Fibroblast of the aortic adventitia (primary cell): ENCODE measurements around the gene NUFIP2. TPM values are rescaled to one million over a fixed set of nuclear protein-coding genes. Genes with fewer than 3 reads are reported as not detected.
"Not testable (repeated sequence)": the region's sequence is repeated elsewhere in the genome, so short reads cannot be mapped to it uniquely, and the experiment has no call there.

Experiments used
- DNase-seq: peaks from one replicate; pipeline ENCODE4 v3.0.0-alpha.2; 2010; ENCODE audit warnings: low read depth
- H3K4me3 ChIP-seq: 2 replicates; pipeline ENCODE4 v1.5.1; 2011; ENCODE audit warnings: low read depth, mild to moderate bottlenecking, control low read depth, low read length, moderate library complexity
- total RNA-seq: library from RNA; depleted of rRNA; stranded (reverse); fragments of >200 nt; gene quantifications from 2 replicates; pipeline ENCODE4 v1.2.3, GENCODE V29; 2012; ENCODE audit warnings: low replicate concordance
- TF ChIP-seq, protein P1 (sequence below): IDR thresholded peaks from 2 replicates; pipeline ENCODE4 v1.5.1; 2011; ENCODE audit warnings: mild to moderate bottlenecking, low read length, control low read depth, inconsistent platforms; ENCODE audit not compliant: insufficient read depth

The NUFIP2 gene
- total RNA-seq, 1 donor: 59.7 TPM

DNA sequence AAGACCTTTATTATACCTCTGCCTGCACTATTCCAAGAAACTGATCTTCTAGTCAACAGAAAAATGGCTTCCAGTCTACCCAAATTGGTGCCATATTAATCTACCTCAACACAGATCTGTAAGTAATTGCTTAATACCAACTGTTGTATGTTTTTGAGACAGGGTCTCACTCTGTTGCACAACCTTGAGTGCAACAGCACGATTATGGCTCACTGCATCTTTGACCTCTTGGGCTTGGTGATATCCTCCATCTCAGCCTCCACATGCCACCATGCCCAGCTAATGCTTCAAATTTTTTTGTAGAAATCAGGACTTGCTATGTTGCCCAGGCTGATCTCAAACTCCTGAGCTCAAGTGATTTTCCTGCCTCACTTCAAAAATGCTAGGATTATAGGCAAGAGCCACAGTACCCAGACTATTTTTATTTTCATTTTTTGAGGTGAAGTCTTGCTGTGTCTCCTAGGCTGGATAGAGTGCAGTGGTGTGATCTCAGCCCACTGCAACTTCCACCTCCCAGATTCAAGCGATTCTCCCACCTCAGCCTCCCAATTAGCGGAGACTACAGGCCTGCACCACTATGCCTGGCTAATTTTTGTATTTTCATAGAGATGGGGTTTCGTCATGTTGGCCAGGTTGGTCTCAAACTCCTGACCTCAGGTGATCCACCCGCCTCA lies 14.4 kb downstream of the NUFIP2 start:
- no peak overlapping the region for H3K4me3 ChIP-seq
- DNase-seq: no peak
- TF ChIP-seq, protein P1, sequence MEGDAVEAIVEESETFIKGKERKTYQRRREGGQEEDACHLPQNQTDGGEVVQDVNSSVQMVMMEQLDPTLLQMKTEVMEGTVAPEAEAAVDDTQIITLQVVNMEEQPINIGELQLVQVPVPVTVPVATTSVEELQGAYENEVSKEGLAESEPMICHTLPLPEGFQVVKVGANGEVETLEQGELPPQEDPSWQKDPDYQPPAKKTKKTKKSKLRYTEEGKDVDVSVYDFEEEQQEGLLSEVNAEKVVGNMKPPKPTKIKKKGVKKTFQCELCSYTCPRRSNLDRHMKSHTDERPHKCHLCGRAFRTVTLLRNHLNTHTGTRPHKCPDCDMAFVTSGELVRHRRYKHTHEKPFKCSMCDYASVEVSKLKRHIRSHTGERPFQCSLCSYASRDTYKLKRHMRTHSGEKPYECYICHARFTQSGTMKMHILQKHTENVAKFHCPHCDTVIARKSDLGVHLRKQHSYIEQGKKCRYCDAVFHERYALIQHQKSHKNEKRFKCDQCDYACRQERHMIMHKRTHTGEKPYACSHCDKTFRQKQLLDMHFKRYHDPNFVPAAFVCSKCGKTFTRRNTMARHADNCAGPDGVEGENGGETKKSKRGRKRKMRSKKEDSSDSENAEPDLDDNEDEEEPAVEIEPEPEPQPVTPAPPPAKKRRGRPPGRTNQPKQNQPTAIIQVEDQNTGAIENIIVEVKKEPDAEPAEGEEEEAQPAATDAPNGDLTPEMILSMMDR: no peak

DNA sequence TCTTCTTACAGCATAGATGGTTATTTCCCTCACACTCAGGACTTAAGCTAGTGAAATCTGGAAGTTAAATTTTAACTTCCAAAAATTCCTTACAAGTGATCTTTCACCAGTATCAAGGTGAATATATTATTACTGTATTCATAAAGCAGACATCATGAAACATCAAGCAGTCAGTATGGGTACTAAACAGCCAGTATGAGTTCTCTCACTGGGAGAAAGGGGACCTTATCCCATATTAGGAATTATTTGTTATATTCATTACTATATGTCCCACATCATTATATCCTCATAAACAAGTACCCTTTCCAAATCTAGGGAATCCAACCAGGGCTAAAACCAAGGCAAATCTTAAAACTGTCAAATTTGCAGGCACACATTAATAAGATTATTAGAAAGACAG lies 15.3 kb downstream of the NUFIP2 start:
- no peak for DNase-seq
- TF ChIP-seq, protein P1: no peak
- no peak overlapping the region for H3K4me3 ChIP-seq

DNA sequence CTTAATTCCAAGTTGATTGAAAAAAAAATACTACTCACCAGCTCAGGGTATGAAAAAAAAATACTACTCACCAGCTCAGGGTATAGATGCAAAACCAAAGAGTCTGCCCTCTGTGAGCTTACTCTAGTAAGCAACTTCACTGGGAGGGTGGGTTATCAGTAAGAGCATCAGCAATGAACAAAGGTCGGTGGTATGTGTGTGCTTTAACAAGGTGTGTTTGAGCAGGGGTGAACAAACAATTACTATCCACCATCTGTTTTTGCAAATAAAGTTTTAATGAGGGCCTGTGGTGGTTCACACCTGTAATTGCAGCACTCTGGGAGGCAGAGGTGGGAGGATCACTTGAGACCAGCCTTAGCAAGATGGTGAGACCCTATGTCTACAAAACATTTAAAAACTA lies 20.0 kb downstream of the NUFIP2 start:
- no peak overlapping the region for H3K4me3 ChIP-seq
- no peak for DNase-seq
- TF ChIP-seq, protein P1: no peak

DNA sequence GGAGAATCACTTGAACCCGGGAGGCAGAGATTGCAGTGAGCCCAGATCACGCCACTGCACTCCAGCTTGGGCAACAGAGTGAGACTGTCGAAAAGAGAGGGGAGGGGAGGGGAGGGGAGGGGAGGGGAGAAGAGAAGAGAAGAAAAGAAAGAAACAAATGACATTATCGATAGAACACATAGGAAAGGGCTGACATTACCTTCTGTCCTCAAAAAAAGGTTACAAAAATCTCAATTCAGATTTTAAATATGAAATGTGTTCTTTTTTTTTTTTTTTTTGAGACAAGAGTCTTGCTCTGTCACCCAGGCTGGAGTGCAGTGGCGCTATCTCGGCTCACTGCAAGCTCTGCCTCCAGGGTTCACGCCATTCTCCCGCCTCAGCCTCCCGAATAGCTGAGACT lies 22.0 kb downstream of the NUFIP2 start:
- not testable (repeated sequence) for H3K4me3 ChIP-seq, DNase-seq

DNA sequence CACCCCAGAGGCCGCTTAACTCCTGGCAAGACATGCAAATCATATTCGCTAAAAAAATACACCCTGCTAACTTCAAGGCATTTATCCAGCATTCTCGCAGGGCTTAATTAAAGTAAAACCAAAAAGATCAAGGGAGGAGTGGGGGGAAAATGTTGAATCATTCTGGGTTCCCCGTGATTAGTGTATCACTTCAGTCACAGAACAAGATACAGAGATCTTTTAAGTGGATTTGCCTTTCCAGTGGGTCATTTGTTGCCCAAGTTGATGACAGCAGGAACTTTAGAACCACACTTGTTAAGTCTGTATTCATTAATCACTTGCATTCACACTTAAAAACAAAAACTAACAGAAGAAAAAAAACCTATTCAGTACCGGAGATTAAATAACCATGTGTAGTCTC lies 30.0 kb downstream of the NUFIP2 start:
- TF ChIP-seq, protein P1: no peak
- H3K4me3 ChIP-seq: no peak overlapping the region

DNA sequence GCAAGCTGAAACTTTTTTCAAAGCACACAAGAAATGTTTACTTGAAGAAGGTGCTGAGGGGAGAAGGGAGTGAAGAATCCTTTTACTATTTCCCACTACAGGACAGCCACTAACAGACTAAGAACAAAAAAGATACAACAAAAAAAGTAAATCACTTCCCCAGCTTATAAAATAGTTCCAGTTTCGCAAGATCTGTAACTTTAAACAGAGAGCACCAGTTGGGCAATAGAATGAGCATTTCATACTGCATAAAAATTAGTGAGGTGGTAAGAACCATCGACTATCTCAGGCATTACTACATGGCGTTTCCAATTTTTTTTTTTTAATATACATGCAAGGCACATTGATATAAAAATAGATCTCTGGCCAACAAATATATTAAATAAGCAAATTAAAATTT lies 36.2 kb downstream of the NUFIP2 start:
- H3K4me3 ChIP-seq: no peak overlapping the region
- TF ChIP-seq, protein P1: no peak
- DNase-seq: peak; percentile 66

More for the DNA sequence above, 30.0 kb downstream of the NUFIP2 start:
- no peak for DNase-seq

DNA sequence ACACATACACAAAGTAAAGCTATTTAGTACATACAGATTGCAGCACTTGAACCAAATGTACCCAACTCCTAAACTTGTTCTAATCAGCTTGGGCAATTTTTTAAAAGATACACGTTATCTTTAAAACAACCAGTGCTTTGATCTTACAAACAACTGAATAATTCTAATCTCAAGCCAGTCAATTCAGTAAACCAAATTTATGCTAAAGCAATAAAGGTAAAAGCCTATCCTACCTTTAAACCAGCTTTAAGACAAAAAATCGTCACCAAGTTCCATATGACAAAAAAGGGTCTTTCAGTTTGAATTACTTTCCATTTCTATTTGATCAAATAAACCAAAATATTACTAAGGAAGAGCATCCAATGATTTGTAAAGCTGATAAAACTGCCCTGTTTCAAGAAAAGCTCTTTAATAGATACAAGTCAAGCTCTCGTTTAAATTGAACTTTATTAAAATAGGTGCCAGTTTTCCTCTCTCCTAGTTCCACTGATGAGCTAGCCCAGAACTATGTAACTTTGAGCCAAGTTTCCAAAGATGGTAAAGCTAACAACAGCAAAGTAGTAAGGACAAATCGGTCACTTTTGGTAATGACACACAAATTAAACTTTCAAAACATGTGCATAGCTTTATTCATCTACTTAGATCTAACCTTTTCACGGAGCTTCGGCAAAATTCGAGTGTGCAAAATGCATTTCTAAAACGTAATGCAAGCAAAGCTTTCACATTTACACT lies 37.0 kb downstream of the NUFIP2 start:
- DNase-seq: peak; percentile 45
- no peak overlapping the region for H3K4me3 ChIP-seq
- TF ChIP-seq, protein P1: no peak
